Lower leg skin (tissue), 3 donors: Measurements from ENCODE around the gene GALNT12.

Source experiments
- POLR2A ChIP-seq, 2 donors: fragments of 450-650 bp; IDR thresholded peaks; one replicate each; pipeline ENCODE4 v1.6.1; 2016 to 2017; ENCODE audit warnings: antibody characterized with exemption in 2 of 2, mild to moderate bottlenecking in 1 of 2, moderate library complexity in 1 of 2
- TF ChIP-seq, protein P1 (sequence below), 3 donors: fragments of 450-650 bp; IDR thresholded peaks; one replicate each; pipeline ENCODE4 v1.5.1; 2016; ENCODE audit warnings: antibody characterized with exemption in 3 of 3, mild to moderate bottlenecking in 3 of 3, moderate library complexity in 2 of 3

DNA sequence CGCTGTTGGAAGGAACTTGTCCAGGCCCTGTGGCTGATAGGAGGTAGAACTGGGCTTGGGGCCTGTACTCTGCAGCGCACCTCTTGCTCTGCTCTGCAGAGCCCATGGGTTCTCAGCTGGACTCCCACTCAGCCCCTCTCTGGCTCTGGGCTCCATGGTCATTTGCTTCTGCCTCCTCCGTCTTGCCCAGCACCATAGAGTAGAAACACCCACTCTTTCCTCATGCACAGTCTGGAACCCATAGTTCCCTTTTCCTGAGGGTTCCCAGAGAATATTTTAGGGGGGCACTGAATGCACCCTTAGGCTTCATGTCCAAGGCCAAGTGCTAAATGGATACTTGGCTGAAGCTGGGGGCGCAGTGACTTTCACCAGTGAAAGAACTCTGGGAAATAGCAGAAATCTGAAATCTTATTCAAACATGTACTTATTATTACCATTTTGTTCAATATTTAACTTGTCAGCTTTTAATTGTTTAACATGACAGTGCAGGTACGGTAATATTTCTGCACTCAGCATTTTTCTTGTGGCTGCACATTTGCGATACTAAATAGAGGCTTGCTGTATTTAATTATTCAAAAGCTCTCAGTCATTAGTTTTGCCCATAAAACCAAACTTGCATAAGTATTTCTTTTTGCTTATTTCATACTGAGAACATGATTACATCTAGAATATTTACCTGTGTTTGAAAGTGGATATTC is 31.5 kb downstream of the GALNT12 start:
- TF ChIP-seq, protein P1, sequence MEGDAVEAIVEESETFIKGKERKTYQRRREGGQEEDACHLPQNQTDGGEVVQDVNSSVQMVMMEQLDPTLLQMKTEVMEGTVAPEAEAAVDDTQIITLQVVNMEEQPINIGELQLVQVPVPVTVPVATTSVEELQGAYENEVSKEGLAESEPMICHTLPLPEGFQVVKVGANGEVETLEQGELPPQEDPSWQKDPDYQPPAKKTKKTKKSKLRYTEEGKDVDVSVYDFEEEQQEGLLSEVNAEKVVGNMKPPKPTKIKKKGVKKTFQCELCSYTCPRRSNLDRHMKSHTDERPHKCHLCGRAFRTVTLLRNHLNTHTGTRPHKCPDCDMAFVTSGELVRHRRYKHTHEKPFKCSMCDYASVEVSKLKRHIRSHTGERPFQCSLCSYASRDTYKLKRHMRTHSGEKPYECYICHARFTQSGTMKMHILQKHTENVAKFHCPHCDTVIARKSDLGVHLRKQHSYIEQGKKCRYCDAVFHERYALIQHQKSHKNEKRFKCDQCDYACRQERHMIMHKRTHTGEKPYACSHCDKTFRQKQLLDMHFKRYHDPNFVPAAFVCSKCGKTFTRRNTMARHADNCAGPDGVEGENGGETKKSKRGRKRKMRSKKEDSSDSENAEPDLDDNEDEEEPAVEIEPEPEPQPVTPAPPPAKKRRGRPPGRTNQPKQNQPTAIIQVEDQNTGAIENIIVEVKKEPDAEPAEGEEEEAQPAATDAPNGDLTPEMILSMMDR (IDR thresholded peaks at IDR 0.05): no peak
- TF ChIP-seq POLR2A (IDR thresholded peaks at IDR 0.05): no peak
